Measurements from ENCODE around the gene ANKRD12. TPM values are rescaled to one million over a fixed set of nuclear protein-coding genes. Genes with fewer than 3 reads are reported as not detected.
A peak's percentile ranks its signal among the peaks of the same experiment; 100 is the strongest.

The ANKRD12 gene
- total RNA-seq, 1 donor from 2014 or later = 47.6 TPM

GRCh38 chr18:9184998-9185613 lies 48.5 kb downstream of the ANKRD12 start:
- Mint-ChIP-seq H3K4me3 (no peak overlapping the region), H3K4me1 (no peaks in the 10 kb centered on the region), H3K36me3 (peaks cover 42% of the 10 kb centered on the region), H3K9me3 (peaks cover 16% of the 10 kb centered on the region), H3K27ac (no peak overlapping the region), H3K27me3 (ENCODE audit: low read depth) (no peaks in the 10 kb centered on the region)
- no peak for TF ChIP-seq CTCF (IDR thresholded peaks at IDR 0.05; ENCODE audit: unreplicated experiment)
- no peak for DNase-seq (ENCODE audit: low spot score in 2 of 2, unreplicated experiment in 2 of 2)

GRCh38 chr18:9188359-9189231 lies 52.0 kb downstream of the ANKRD12 start:
- Mint-ChIP-seq H3K4me1 (no peaks in the 10 kb centered on the region), H3K4me3 (no peak overlapping the region), H3K9me3 (peaks cover 2% of the 10 kb centered on the region), H3K36me3 (peaks cover 34% of the 10 kb centered on the region), H3K27ac (no peak overlapping the region), H3K27me3 (ENCODE audit: low read depth) (no peaks in the 10 kb centered on the region)
- no peak for DNase-seq (ENCODE audit: low spot score in 2 of 2, unreplicated experiment in 2 of 2)
- no peak for TF ChIP-seq CTCF (IDR thresholded peaks at IDR 0.05; ENCODE audit: unreplicated experiment)

- Mint-ChIP-seq H3K4me1 (no peaks in the 10 kb centered on the region), H3K27me3 (ENCODE audit: low read depth) (no peaks in the 10 kb centered on the region)
Observed at GRCh38 chr18:9189491-9189890, 52.9 kb downstream of the ANKRD12 start.

GRCh38 chr18:9191658-9192256 lies 55.2 kb downstream of the ANKRD12 start:
- Mint-ChIP-seq H3K4me1 (no peaks in the 10 kb centered on the region), H3K27ac (peak overlapping the region; percentile 62), H3K9me3 (no peaks in the 10 kb centered on the region), H3K27me3 (ENCODE audit: low read depth) (no peaks in the 10 kb centered on the region), H3K4me3 (no peak overlapping the region), H3K36me3 (peaks cover 27% of the 10 kb centered on the region)
- TF ChIP-seq CTCF (IDR thresholded peaks at IDR 0.05; ENCODE audit: unreplicated experiment) = no peak
- no peak for DNase-seq (ENCODE audit: low spot score in 2 of 2, unreplicated experiment in 2 of 2)

More at GRCh38 chr18:9189491-9189890, 52.9 kb downstream of the ANKRD12 start:
- Mint-ChIP-seq H3K9me3 (no peaks in the 10 kb centered on the region), H3K27ac (no peak overlapping the region), H3K36me3 (peaks cover 31% of the 10 kb centered on the region), H3K4me3 (no peak overlapping the region)
- no peak for DNase-seq (ENCODE audit: low spot score in 2 of 2, unreplicated experiment in 2 of 2)
- no peak for TF ChIP-seq CTCF (IDR thresholded peaks at IDR 0.05; ENCODE audit: unreplicated experiment)

- no peak for DNase-seq (ENCODE audit: low spot score in 2 of 2, unreplicated experiment in 2 of 2)
- Mint-ChIP-seq H3K27ac (no peak overlapping the region), H3K36me3 (peaks cover 27% of the 10 kb centered on the region), H3K27me3 (ENCODE audit: low read depth) (no peaks in the 10 kb centered on the region), H3K9me3 (no peaks in the 10 kb centered on the region), H3K4me3 (no peak overlapping the region), H3K4me1 (no peaks in the 10 kb centered on the region)
- TF ChIP-seq CTCF (IDR thresholded peaks at IDR 0.05; ENCODE audit: unreplicated experiment) = no peak
Observed at GRCh38 chr18:9193031-9193430, 56.5 kb downstream of the ANKRD12 start.
